Measurements from ENCODE around the gene VEGFC. TPM values are rescaled to one million over a fixed set of nuclear protein-coding genes. Genes with fewer than 3 reads are reported as not detected.

The VEGFC gene
- total and polyA plus RNA-seq, 9 donors, result 5.1 to 7.9 (median 6.4) TPM

- Histone ChIP-seq H3K27ac (ENCODE audit: low read length) (no peak overlapping the region), H3K36me3 (ENCODE audit: control insufficient read depth, insufficient read depth, low read length) (no peaks in the 10 kb centered on the region), H3K27me3 (ENCODE audit: control insufficient read depth, insufficient read depth, low read length) (no peaks in the 10 kb centered on the region), H3K4me1 (ENCODE audit: control insufficient read depth, insufficient read depth, low read length) (no peaks in the 10 kb centered on the region), H3K9me3 (replicated peaks; ENCODE audit: control insufficient read depth, low read depth, low read length) (no peaks in the 10 kb centered on the region), H3K4me3 (ENCODE audit: low read length) (no peak overlapping the region)
- no CpG with 5 or more reads among the region's 2 CpGs for WGBS (ENCODE audit: insufficient coverage)
- DNase-seq, result no peak
Measured at GRCh38 chr4:176799653-176800052, 6.9 kb upstream of the VEGFC start.

GRCh38 chr4:176798540-176798939 is 5.8 kb upstream of the VEGFC start:
- H3K4me1 ChIP-seq (ENCODE audit: control insufficient read depth, insufficient read depth, low read length), result no peaks in the 10 kb centered on the region
- H3K27me3 ChIP-seq (ENCODE audit: control insufficient read depth, insufficient read depth, low read length), result no peaks in the 10 kb centered on the region
- no peak for DNase-seq
- H3K27ac ChIP-seq (ENCODE audit: low read length), result no peak overlapping the region
- no CpG with 5 or more reads among the region's 1 CpG for WGBS (ENCODE audit: insufficient coverage)
- H3K4me3 ChIP-seq (ENCODE audit: low read length), result no peak overlapping the region
- no peaks in the 10 kb centered on the region for H3K9me3 ChIP-seq (replicated peaks; ENCODE audit: control insufficient read depth, low read depth, low read length)
- no peaks in the 10 kb centered on the region for H3K36me3 ChIP-seq (ENCODE audit: control insufficient read depth, insufficient read depth, low read length)

DNA sequence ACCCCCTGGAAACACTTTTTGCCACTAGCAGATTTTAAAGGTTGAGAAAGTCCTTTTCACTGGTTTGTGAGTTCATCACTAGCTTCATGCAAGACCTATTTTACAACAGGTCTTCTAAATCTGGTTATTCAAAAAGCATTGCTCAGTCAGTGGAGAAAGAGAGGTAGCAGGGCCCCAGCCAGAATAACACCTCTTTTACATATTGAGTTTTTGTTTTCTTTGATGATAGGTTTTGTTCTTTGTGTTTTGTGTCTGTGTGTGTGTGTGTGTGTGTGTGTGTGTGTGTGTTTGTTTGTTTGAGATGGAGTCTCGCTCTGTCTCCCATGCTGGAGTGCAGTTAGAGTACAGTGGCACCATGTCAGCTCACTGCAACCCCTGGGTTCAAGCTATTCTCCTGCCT is 2.7 kb upstream of the VEGFC start:
- Histone ChIP-seq H3K4me1 (ENCODE audit: control insufficient read depth, insufficient read depth, low read length) (peaks cover 10% of the 10 kb centered on the region), H3K27ac (ENCODE audit: low read length) (no peak overlapping the region), H3K36me3 (ENCODE audit: control insufficient read depth, insufficient read depth, low read length) (no peaks in the 10 kb centered on the region), H3K4me3 (ENCODE audit: low read length) (no peak overlapping the region), H3K27me3 (ENCODE audit: control insufficient read depth, insufficient read depth, low read length) (peaks cover 10% of the 10 kb centered on the region), H3K9me3 (replicated peaks; ENCODE audit: control insufficient read depth, low read depth, low read length) (no peaks in the 10 kb centered on the region)
- DNase-seq, result no peak
- no CpG with 5 or more reads among the region's 1 CpG for WGBS (ENCODE audit: insufficient coverage)

DNA sequence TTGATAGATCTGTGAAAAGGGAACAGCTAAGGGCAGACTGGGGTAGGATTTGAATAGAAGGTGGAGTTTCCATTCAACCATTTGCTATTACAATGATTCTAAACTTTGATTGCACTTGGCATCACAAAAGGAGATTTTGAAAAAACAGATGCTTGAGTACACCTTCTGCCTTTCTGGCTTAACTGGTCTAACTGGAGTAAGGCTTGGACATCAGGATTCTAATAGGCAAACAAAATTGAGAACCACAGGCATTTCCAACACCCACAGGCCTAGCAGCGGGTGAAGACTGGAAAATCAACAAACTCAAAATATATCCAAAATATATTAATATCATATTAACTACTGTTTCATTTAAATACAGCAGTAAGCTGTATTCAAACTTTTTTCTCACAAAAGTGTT is 1.9 kb upstream of the VEGFC start:
- Histone ChIP-seq H3K4me3 (ENCODE audit: low read length) (no peak overlapping the region), H3K9me3 (replicated peaks; ENCODE audit: control insufficient read depth, low read depth, low read length) (no peaks in the 10 kb centered on the region), H3K27ac (ENCODE audit: low read length) (no peak overlapping the region), H3K36me3 (ENCODE audit: control insufficient read depth, insufficient read depth, low read length) (no peaks in the 10 kb centered on the region), H3K27me3 (ENCODE audit: control insufficient read depth, insufficient read depth, low read length) (peaks cover 10% of the 10 kb centered on the region), H3K4me1 (ENCODE audit: control insufficient read depth, insufficient read depth, low read length) (peaks cover 10% of the 10 kb centered on the region)
- no CpG with 5 or more reads among the region's 1 CpG for WGBS (ENCODE audit: insufficient coverage)
- no peak for DNase-seq

- Histone ChIP-seq H3K9me3 (replicated peaks; ENCODE audit: control insufficient read depth, low read depth, low read length) (no peaks in the 10 kb centered on the region), H3K27me3 (ENCODE audit: control insufficient read depth, insufficient read depth, low read length) (peaks cover 10% of the 10 kb centered on the region), H3K27ac (ENCODE audit: low read length) (no peak overlapping the region), H3K4me3 (ENCODE audit: low read length) (no peak overlapping the region), H3K4me1 (ENCODE audit: control insufficient read depth, insufficient read depth, low read length) (peaks cover 10% of the 10 kb centered on the region), H3K36me3 (ENCODE audit: control insufficient read depth, insufficient read depth, low read length) (no peaks in the 10 kb centered on the region)
- no peak for DNase-seq
- no CpG with 5 or more reads among the region's 4 CpGs for WGBS (ENCODE audit: insufficient coverage)
Measured at GRCh38 chr4:176794151-176794550, 1.4 kb upstream of the VEGFC start.

GRCh38 chr4:176793060-176793605 is 411 bp upstream of the VEGFC start:
- DNase-seq, result no peak
- Histone ChIP-seq H3K36me3 (ENCODE audit: control insufficient read depth, insufficient read depth, low read length) (no peaks in the 10 kb centered on the region), H3K4me1 (ENCODE audit: control insufficient read depth, insufficient read depth, low read length) (peaks cover 10% of the 10 kb centered on the region), H3K27me3 (ENCODE audit: control insufficient read depth, insufficient read depth, low read length) (peaks cover 12% of the 10 kb centered on the region), H3K27ac (ENCODE audit: low read length) (no peak overlapping the region), H3K9me3 (replicated peaks; ENCODE audit: control insufficient read depth, low read depth, low read length) (no peaks in the 10 kb centered on the region), H3K4me3 (ENCODE audit: low read length) (peak overlapping the region; percentile 24)
- 0% methylated on average over 6 of the region's 24 CpGs for WGBS (ENCODE audit: insufficient coverage)

GRCh38 chr4:176791591-176792325 is 964 bp downstream of the VEGFC start:
- whole genome bisulfite sequencing (ENCODE audit: insufficient coverage), result under 1% methylated on average over 31 of the region's 45 CpGs
- H3K4me1 ChIP-seq (ENCODE audit: control insufficient read depth, insufficient read depth, low read length), result peaks cover 10% of the 10 kb centered on the region
- H3K9me3 ChIP-seq (replicated peaks; ENCODE audit: control insufficient read depth, low read depth, low read length), result no peaks in the 10 kb centered on the region
- peaks cover 12% of the 10 kb centered on the region for H3K27me3 ChIP-seq (ENCODE audit: control insufficient read depth, insufficient read depth, low read length)
- peak; percentile 43 for DNase-seq
- peak overlapping the region; percentile 65 for H3K4me3 ChIP-seq (ENCODE audit: low read length)
- H3K27ac ChIP-seq (ENCODE audit: low read length), result peak overlapping the region; percentile 52
- H3K36me3 ChIP-seq (ENCODE audit: control insufficient read depth, insufficient read depth, low read length), result no peaks in the 10 kb centered on the region

GRCh38 chr4:176790398-176790797 is 2.3 kb downstream of the VEGFC start:
- H3K4me3 ChIP-seq (ENCODE audit: low read length), result no peak overlapping the region
- no peak overlapping the region for H3K27ac ChIP-seq (ENCODE audit: low read length)
- peaks cover 12% of the 10 kb centered on the region for H3K27me3 ChIP-seq (ENCODE audit: control insufficient read depth, insufficient read depth, low read length)

DNA sequence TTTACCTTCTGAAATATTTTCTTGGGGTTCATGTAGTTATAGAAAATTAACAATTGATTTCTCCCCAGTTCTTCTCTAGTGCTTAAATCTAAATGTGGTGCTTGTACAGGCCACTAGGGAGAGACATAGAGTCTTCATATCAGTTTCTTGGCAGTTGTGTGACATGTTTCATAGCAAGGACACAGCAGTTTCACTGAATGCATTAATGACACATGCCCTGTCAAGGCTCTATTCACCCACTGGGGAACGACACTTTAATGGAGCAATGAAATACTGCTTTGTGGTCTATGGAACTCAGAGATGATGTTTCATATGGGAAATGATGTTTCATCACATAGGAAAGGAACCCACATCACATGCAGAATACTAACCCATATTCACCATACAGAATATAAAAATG is 2.8 kb downstream of the VEGFC start:
- no CpG with 5 or more reads among the region's 1 CpG for WGBS (ENCODE audit: insufficient coverage)
- peak; percentile 71 for DNase-seq
- Histone ChIP-seq H3K4me1 (ENCODE audit: control insufficient read depth, insufficient read depth, low read length) (peaks cover 10% of the 10 kb centered on the region), H3K36me3 (ENCODE audit: control insufficient read depth, insufficient read depth, low read length) (no peaks in the 10 kb centered on the region), H3K27me3 (ENCODE audit: control insufficient read depth, insufficient read depth, low read length) (peaks cover 12% of the 10 kb centered on the region), H3K27ac (ENCODE audit: low read length) (no peak overlapping the region), H3K9me3 (replicated peaks; ENCODE audit: control insufficient read depth, low read depth, low read length) (no peaks in the 10 kb centered on the region), H3K4me3 (ENCODE audit: low read length) (no peak overlapping the region)

More at GRCh38 chr4:176790398-176790797, 2.3 kb downstream of the VEGFC start:
- H3K4me1 ChIP-seq (ENCODE audit: control insufficient read depth, insufficient read depth, low read length), result peaks cover 10% of the 10 kb centered on the region
- H3K36me3 ChIP-seq (ENCODE audit: control insufficient read depth, insufficient read depth, low read length), result no peaks in the 10 kb centered on the region
- WGBS (ENCODE audit: insufficient coverage), result 75% methylated on average over 1 of the region's 4 CpGs
- DNase-seq, result no peak
- H3K9me3 ChIP-seq (replicated peaks; ENCODE audit: control insufficient read depth, low read depth, low read length), result no peaks in the 10 kb centered on the region

DNA sequence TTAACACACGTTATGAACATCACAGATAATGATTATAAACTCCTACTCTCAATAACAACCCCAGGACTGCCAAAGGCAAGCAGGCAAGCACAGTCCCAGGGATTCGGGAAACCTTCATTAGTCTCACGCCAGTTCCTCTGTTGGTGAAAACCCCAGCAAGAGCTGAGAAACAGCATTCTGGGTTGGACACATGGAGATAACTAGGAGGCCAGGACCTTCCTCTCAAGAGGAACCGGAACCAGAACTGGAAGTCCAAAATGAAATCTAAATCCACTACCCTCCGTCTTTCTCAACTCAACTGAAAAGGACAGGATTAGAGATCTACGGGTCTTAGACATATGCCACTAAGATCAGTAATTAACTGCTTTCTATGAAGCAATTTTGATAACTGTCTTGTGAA is 3.8 kb downstream of the VEGFC start:
- Histone ChIP-seq H3K4me1 (ENCODE audit: control insufficient read depth, insufficient read depth, low read length) (peaks cover 10% of the 10 kb centered on the region), H3K36me3 (ENCODE audit: control insufficient read depth, insufficient read depth, low read length) (no peaks in the 10 kb centered on the region), H3K4me3 (ENCODE audit: low read length) (no peak overlapping the region), H3K27me3 (ENCODE audit: control insufficient read depth, insufficient read depth, low read length) (peaks cover 12% of the 10 kb centered on the region), H3K9me3 (replicated peaks; ENCODE audit: control insufficient read depth, low read depth, low read length) (no peaks in the 10 kb centered on the region), H3K27ac (ENCODE audit: low read length) (no peak overlapping the region)
- no peak for DNase-seq
- WGBS (ENCODE audit: insufficient coverage), result 83% methylated on average over 2 of the region's 6 CpGs

Measured in muscle of leg (tissue), 11 donors.